Activated naive CD4-positive, alpha-beta T cell treated with anti-CD3 and anti-CD28 coated beads, Interleukin-2, amount 50 U/mL, for 72 hours (primary cell): ENCODE data around the gene ZNF831. TPM values are rescaled to one million over a fixed set of nuclear protein-coding genes. Genes with fewer than 3 reads are reported as not detected.

ENCODE experiments used
- ATAC-seq, 2 donors: fragments of 150-1000 bp; cut with Tn5 transposase; 2 replicates each; pipeline ENCODE4 v1.10.0; 2021; ENCODE audit warnings: mild to moderate bottlenecking in 2 of 2, moderate library complexity in 2 of 2
- DNase-seq, 2 donors: peaks; one replicate each; pipeline ENCODE4 v3.0.0; 2021 to 2022; ENCODE audit warnings: low spot score in 2 of 2
- H3K27ac Mint-ChIP-seq, 2 donors: one replicate each; pipeline ENCODE4 v1.8.0; 2022; ENCODE audit warnings: mild to moderate bottlenecking in 2 of 2, mixed read lengths in 2 of 2
- H3K36me3 Mint-ChIP-seq, 2 donors: one replicate each; pipeline ENCODE4 v1.8.0; 2022; ENCODE audit warnings: mixed read lengths in 2 of 2
- H3K9me3 Mint-ChIP-seq, 2 donors: one replicate each; pipeline ENCODE4 v1.8.0; 2022; ENCODE audit warnings: mixed read lengths in 2 of 2
- total RNA-seq, 2 donors: library from RNA; stranded (reverse); gene quantifications; one replicate each; pipeline ENCODE4 v1.2.3, GENCODE V29; 2022

The ZNF831 gene
- total RNA-seq, 2 donors from 2014 or later = 6.6 to 12.7 TPM

- DNase-seq = no peak
- Mint-ChIP-seq H3K36me3 (peaks cover 7 to 16% of the 10 kb centered on the region in 2 donors), H3K27ac (peak overlapping the region; percentile 73 to 98), H3K9me3 (peaks cover 0 to 4% of the 10 kb centered on the region in 2 donors)
- no peak for ATAC-seq
These were observed 1.9 kb upstream of the ZNF831 start for GRCh38 chr20:59161721-59162120.

GRCh38 chr20:59164686-59165391, 1.2 kb downstream of the ZNF831 start:
- DNase-seq (no peak), ATAC-seq (peak in 1 of 2 donors; percentile 8)
- peak overlapping the region; percentile 97 to 98 for H3K27ac Mint-ChIP-seq
- H3K9me3 Mint-ChIP-seq = peaks cover under 1 to 2% of the 10 kb centered on the region in 2 donors
- H3K36me3 Mint-ChIP-seq = peaks cover 9 to 20% of the 10 kb centered on the region in 2 donors

- Mint-ChIP-seq H3K36me3 (peaks cover 13 to 23% of the 10 kb centered on the region in 2 donors), H3K27ac (peak overlapping the region; percentile 97 to 98), H3K9me3 (peaks cover 0 to 8% of the 10 kb centered on the region in 2 donors)
- ATAC-seq = peak in 1 of 2 donors; percentile 3
- no peak for DNase-seq
These were observed 1.8 kb downstream of the ZNF831 start for GRCh38 chr20:59165396-59165795.

- peak; percentile 71 to 82 for ATAC-seq
- Mint-ChIP-seq H3K9me3 (peaks cover 0 to 10% of the 10 kb centered on the region in 2 donors), H3K27ac (peak overlapping the region; percentile 97 to 98), H3K36me3 (peaks cover 16 to 28% of the 10 kb centered on the region in 2 donors)
- no peak for DNase-seq
These were observed 2.5 kb downstream of the ZNF831 start for GRCh38 chr20:59165891-59166709.

- Mint-ChIP-seq H3K9me3 (peaks cover 0 to 10% of the 10 kb centered on the region in 2 donors), H3K27ac (peak overlapping the region; percentile 12 to 14), H3K36me3 (peaks cover 19 to 45% of the 10 kb centered on the region in 2 donors)
- ATAC-seq = no peak
- DNase-seq = no peak
These were observed 7.1 kb downstream of the ZNF831 start for GRCh38 chr20:59170406-59171349.

GRCh38 chr20:59171986-59172385, 8.4 kb downstream of the ZNF831 start:
- ATAC-seq (no peak), DNase-seq (no peak)
- Mint-ChIP-seq H3K27ac (no peak overlapping the region), H3K36me3 (peaks cover 18 to 52% of the 10 kb centered on the region in 2 donors), H3K9me3 (peaks cover 0 to 10% of the 10 kb centered on the region in 2 donors)

GRCh38 chr20:59173938-59174491, 10.4 kb downstream of the ZNF831 start:
- ATAC-seq (no peak), DNase-seq (no peak)
- Mint-ChIP-seq H3K27ac (peak overlapping the region in 1 of 2 donors; percentile 24), H3K36me3 (peaks cover 18 to 43% of the 10 kb centered on the region in 2 donors), H3K9me3 (peaks cover 0 to 10% of the 10 kb centered on the region in 2 donors)

- DNase-seq (no peak), ATAC-seq (no peak)
- Mint-ChIP-seq H3K9me3 (peaks cover 0 to 7% of the 10 kb centered on the region in 2 donors), H3K27ac (peak overlapping the region in 1 of 2 donors; percentile 28), H3K36me3 (peaks cover 17 to 33% of the 10 kb centered on the region in 2 donors)
These were observed 11.4 kb downstream of the ZNF831 start for GRCh38 chr20:59175002-59175401.

- peak overlapping the region; percentile 1 to 28 for H3K27ac Mint-ChIP-seq
- H3K9me3 Mint-ChIP-seq = no peaks in the 10 kb centered on the region
- H3K36me3 Mint-ChIP-seq = peaks cover 10 to 29% of the 10 kb centered on the region in 2 donors
- ATAC-seq (peak in 1 of 2 donors; percentile 26), DNase-seq (no peak)
These were observed 12.2 kb downstream of the ZNF831 start for GRCh38 chr20:59175861-59176260.

- H3K27ac Mint-ChIP-seq = peak overlapping the region in 1 of 2 donors; percentile 74
- DNase-seq = no peak
- H3K36me3 Mint-ChIP-seq = peaks cover 10 to 38% of the 10 kb centered on the region in 2 donors
- no peaks in the 10 kb centered on the region for H3K9me3 Mint-ChIP-seq
- no peak for ATAC-seq
These were observed 13.2 kb downstream of the ZNF831 start for GRCh38 chr20:59176812-59177211.

GRCh38 chr20:59177266-59178250, 13.9 kb downstream of the ZNF831 start:
- peaks cover 10 to 40% of the 10 kb centered on the region in 2 donors for H3K36me3 Mint-ChIP-seq
- ATAC-seq = peak; percentile 87 to 93
- DNase-seq = no peak
- H3K27ac Mint-ChIP-seq = peak overlapping the region; percentile 74 to 95
- no peaks in the 10 kb centered on the region for H3K9me3 Mint-ChIP-seq

GRCh38 chr20:59178983-59179595, 15.5 kb downstream of the ZNF831 start:
- no peak for DNase-seq
- peaks cover 6 to 37% of the 10 kb centered on the region in 2 donors for H3K36me3 Mint-ChIP-seq
- peaks cover 0 to 2% of the 10 kb centered on the region in 2 donors for H3K9me3 Mint-ChIP-seq
- no peak for ATAC-seq
- H3K27ac Mint-ChIP-seq = peak overlapping the region; percentile 46 to 74

- Mint-ChIP-seq H3K9me3 (peaks cover 0 to 6% of the 10 kb centered on the region in 2 donors), H3K36me3 (peaks cover 6 to 44% of the 10 kb centered on the region in 2 donors), H3K27ac (peak overlapping the region in 1 of 2 donors; percentile 29)
- DNase-seq (no peak), ATAC-seq (no peak)
These were observed 16.4 kb downstream of the ZNF831 start for GRCh38 chr20:59179988-59180387.

GRCh38 chr20:59181936-59182335, 18.3 kb downstream of the ZNF831 start:
- ATAC-seq = no peak
- DNase-seq = no peak
- Mint-ChIP-seq H3K9me3 (peaks cover 0 to 6% of the 10 kb centered on the region in 2 donors), H3K36me3 (peaks cover 0 to 37% of the 10 kb centered on the region in 2 donors), H3K27ac (peak overlapping the region in 1 of 2 donors; percentile 41)
